Body of pancreas (tissue), 4 donors: ENCODE measurements around the gene SLC2A4RG.

ENCODE experiments used
- CTCF ChIP-seq, 7 experiments: fragments of 450-650 bp in 4 of 7; fragments of 200-600 bp in 3 of 7; sonication (generic) in 3 of 7; IDR thresholded peaks; one replicate each; pipeline ENCODE4 v1.5.1; 2016 to 2019; ENCODE audit warnings: antibody characterized with exemption in 7 of 7
- POLR2A ChIP-seq, 3 donors: fragments of 450-650 bp; IDR thresholded peaks; one replicate each; pipeline ENCODE4 v1.6.1; 2016; ENCODE audit warnings: antibody characterized with exemption in 3 of 3, mild to moderate bottlenecking in 2 of 3

- no peak for TF ChIP-seq CTCF (IDR thresholded peaks at IDR 0.05)
- TF ChIP-seq POLR2A (IDR thresholded peaks at IDR 0.05) = no peak
Observed at GRCh38 chr20:63750807-63751470, 11.4 kb downstream of the SLC2A4RG start.
